Measurements from ENCODE around the gene PRRG3. TPM values are rescaled to one million over a fixed set of nuclear protein-coding genes. Genes with fewer than 3 reads are reported as not detected.

PRRG3 gene
- total RNA-seq: not detected

DNA sequence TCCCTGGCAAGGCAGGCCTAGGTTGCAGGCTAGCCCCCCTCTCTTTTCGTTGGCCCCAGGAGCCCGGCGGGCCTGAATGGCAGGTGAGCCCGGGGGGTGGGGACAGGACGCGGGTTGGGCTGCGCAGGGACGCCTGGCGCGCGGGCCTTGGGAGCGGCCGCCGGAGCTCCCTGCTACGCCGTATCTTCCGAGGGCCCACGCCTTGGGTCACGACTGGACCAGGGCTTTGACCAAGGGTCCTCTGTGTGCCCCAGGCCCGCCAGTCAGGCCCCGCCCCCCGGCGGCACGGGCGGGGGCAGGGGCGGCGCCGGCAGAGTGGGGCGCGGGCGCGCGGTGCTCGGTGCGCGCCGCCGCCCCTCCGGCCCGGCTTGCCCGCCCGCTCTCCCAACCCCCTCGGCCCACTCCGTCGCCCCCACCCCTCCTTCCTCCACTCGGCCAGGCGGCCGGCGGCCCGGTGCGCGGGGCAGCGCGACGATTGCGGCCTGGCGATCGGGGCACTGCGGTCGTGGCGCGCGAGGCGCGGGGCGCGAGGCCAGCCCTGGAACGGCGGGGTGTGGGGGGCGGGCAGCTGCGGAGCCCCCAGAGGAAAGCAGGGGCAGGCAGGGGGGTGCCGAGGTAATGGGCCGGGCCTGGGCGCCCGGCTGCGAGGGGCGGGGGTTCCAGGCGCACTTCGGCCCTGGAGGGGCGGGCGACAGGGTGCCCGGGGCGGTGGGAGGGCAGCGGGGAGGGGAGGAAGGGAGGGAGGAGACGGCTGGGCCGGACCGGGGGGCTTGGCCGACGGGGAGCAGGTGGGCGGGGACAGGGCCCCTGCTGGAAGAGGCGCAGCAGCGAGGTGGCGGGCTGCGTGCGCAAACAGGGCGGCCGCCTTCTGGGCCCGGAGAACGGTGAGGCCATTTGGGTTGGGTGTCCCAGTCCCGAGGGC is at the start of gene PRRG3:
Gene PRRG3, plus strand, starts transcription at position 798 of the 922 bp plus-strand sequence. CDS start 3,357 bp downstream, outside the sequence.
- H3K36me3 ChIP-seq: no peaks in the 10 kb centered on the region
- no peak for DNase-seq (ENCODE audit: low spot score in 2 of 2)
- intact Hi-C loops (cut with DNase I): no loop called here
- H3K4me3 ChIP-seq: no peak within 1 kb of the TSS
- H3K27ac ChIP-seq: no peak within 1 kb of the TSS
- H3K27me3 ChIP-seq: no peaks in the 10 kb centered on the region
- no peak for TF ChIP-seq CTCF (IDR thresholded peaks at IDR 0.05)
- H3K9me3 ChIP-seq: no peaks in the 10 kb centered on the region
- H3K4me1 ChIP-seq: no peaks in the 10 kb centered on the region

DNA sequence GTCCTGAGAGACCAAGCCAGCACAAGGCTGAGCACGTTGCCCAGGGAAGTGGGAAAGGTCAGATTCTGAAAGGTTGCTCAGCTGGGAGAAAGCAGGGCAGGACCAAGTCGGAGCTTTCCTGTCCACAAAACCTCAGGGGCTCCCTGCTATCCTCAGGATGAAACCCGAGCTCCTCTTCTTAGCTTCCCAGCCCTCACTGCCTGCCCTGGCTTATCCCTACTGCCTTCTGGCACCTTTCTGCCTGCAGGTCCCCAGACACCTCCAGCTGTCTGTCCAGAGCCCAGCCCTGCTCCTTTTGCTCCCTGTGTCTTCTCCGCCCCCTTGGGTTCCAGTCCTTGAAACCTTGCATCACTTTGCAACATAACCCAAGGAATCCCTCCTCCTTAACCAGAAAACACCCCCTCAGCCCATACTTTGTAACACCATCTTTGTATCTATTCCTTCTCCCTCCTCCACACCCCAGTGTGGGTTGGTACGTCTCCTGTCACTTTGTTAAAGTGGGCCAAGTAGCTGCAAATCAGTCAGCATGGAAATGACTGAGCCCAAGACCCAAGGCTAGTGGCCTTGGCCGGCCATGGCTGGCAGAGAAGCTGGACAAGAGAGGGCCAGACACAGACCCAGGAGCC is 20.0 kb upstream of the PRRG3 start:
- Histone ChIP-seq H3K27me3 (no peaks in the 10 kb centered on the region), H3K27ac (no peak overlapping the region), H3K36me3 (no peaks in the 10 kb centered on the region), H3K4me3 (no peak overlapping the region), H3K4me1 (no peaks in the 10 kb centered on the region), H3K9me3 (no peaks in the 10 kb centered on the region)
- no peak for DNase-seq (ENCODE audit: low spot score in 2 of 2)
- no peak for TF ChIP-seq CTCF (IDR thresholded peaks at IDR 0.05)
- intact Hi-C loops (cut with DNase I): no loop called here

GRCh38 chrX:151676196-151676595 is 19.1 kb upstream of the PRRG3 start:
- DNase-seq (ENCODE audit: low spot score in 2 of 2): no peak
- Histone ChIP-seq H3K4me3 (no peak overlapping the region), H3K27me3 (no peaks in the 10 kb centered on the region), H3K36me3 (no peaks in the 10 kb centered on the region), H3K9me3 (no peaks in the 10 kb centered on the region), H3K27ac (no peak overlapping the region), H3K4me1 (no peaks in the 10 kb centered on the region)
- TF ChIP-seq CTCF (IDR thresholded peaks at IDR 0.05): no peak
- intact Hi-C loops (cut with DNase I): no loop called here

DNA sequence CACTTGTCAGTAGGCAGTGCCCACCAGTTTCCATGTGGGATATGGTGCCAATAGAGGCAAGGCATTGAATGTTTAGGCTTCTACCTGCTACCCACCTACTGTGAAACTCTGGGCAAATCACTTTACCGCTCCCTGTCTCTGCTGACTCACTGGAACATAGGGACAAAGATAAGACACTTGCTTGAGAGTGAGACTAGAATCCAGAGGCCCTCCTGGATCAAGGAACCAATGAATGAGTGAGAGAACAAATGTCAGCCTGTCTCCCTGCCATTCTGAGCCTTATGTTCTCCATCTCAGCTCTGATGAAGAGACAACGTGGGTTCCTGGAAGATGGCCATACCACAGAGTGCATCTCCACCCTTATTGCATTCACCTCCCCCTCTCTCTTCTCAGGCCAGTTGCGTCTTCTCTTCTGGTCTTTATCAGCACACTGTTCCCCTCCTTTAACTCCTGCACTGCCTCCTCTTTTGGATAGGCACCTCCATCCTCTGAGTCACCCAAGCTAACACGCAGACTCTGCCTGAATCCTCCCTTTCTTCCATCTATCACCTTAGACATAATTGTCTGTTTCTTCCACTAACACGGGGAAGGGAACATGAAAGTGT is 15.4 kb upstream of the PRRG3 start:
- no peak overlapping the region for H3K27ac ChIP-seq
- no peak for DNase-seq (ENCODE audit: low spot score in 2 of 2)
- intact Hi-C loops (cut with DNase I): no loop called here
- H3K36me3 ChIP-seq: no peaks in the 10 kb centered on the region
- no peak overlapping the region for H3K4me3 ChIP-seq
- no peaks in the 10 kb centered on the region for H3K27me3 ChIP-seq
- no peak for TF ChIP-seq CTCF (IDR thresholded peaks at IDR 0.05)
- no peaks in the 10 kb centered on the region for H3K4me1 ChIP-seq
- no peaks in the 10 kb centered on the region for H3K9me3 ChIP-seq

DNA sequence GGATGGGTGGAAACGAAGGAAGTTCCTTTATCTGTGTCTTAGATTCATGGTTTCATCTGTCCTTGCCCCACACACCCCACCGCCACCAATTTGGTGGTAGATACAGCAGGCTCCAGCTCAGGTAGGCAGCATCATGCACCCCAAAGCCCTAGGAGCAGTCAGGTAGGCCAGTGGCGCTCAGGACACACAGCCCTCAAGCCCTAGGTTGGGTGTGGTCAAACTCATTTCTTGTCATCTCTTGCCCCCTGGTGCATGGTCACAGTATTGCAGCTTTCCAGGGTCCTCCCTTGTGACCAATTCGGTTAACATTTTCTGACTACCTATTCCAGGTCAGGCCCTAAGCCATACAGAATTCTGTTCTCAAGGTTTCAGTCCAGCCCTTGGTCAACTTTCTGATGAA is 14.5 kb upstream of the PRRG3 start:
- no peak for DNase-seq (ENCODE audit: low spot score in 2 of 2)
- no peaks in the 10 kb centered on the region for H3K9me3 ChIP-seq
- H3K27me3 ChIP-seq: no peaks in the 10 kb centered on the region
- no peaks in the 10 kb centered on the region for H3K4me1 ChIP-seq
- H3K36me3 ChIP-seq: no peaks in the 10 kb centered on the region
- TF ChIP-seq CTCF (IDR thresholded peaks at IDR 0.05): peak in 1 of 3 experiments; percentile 30
- intact Hi-C loops (cut with DNase I): no loop called here
- H3K4me3 ChIP-seq: no peak overlapping the region
- no peak overlapping the region for H3K27ac ChIP-seq
